GM19324 (cell line): ENCODE data around the gene VPS26C.
"Not testable (repeated sequence)": the region's sequence is repeated elsewhere in the genome, so short reads cannot be mapped to it uniquely, and the experiment has no call there.

Experiments used
- ATAC-seq: cut with Tn5 transposase; IDR thresholded peaks from one replicate; pipeline ENCODE4 v1.9.1; 2021; ENCODE audit warnings: mild to moderate bottlenecking, moderate library complexity; ENCODE audit not compliant: unreplicated experiment, low FRiP score

The VPS26C gene

DNA sequence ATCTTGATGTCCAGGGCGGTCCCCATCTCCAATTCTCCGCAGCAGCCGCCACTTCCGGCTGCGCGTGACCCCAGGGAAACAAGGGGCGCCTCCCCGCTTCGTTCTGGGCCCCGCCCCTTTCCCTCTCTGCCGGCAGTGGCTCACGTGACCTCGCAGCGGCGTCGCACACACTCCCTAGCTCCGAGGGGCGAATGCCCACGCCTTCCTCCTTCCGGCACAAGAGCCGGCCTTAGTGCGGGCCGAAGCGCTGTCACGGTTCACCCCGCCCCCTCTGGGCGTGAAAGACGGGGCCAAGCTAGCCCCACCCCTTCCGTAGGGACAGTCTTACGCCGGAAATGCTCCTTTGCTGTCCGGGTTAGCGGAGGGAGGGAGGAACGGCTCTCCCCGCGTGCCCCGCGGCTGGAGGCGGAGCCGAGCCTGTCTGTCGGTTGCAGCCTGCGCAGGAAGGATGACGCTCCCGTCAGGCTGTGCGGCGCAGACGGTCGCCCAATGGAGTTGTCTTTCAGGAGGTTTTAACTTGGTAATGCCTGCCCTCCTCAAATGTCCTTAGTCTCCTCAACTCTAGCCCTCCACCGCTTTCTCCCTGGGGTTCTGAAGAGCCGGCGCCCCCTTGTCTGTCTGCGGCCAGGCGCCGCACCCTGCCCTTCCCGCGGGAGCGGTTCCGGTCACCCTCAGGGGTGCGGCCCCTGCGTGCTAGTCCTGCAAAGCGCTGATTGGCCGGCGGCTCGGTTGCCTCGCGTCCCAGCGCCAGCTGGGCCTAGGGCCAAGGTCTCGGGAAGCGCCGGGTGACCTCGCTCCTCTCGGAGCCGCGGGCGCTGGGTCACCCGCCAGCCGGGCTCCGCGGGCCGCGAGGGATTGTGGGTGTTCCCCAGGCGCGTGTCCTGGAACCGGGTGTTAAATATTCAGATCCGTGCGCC, at the start of gene VPS26C:
VPS26C (minus strand) TSS at position 66 of the 917 bp plus-strand sequence; CDS start at position 26, 40 bp downstream.
- peak; percentile 94 for ATAC-seq

DNA sequence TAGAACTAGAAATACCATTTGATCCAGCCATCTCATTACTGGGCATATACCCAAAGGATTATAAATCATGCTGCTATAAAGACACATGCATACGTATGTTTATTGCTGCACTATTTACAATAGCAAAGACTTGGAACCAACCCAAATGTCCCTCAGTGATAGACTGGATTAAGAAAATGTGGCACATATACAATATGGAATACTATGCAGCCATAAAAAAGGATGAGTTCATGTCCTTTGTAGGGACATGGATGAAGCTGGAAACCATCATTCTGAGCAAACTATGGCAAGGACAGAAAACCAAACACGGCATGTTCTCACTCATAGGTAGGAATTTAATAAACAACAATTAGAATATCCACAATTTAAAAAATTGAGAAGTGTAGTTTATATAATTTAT, 48.9 kb upstream of the VPS26C start:
- not testable (repeated sequence) for ATAC-seq

DNA sequence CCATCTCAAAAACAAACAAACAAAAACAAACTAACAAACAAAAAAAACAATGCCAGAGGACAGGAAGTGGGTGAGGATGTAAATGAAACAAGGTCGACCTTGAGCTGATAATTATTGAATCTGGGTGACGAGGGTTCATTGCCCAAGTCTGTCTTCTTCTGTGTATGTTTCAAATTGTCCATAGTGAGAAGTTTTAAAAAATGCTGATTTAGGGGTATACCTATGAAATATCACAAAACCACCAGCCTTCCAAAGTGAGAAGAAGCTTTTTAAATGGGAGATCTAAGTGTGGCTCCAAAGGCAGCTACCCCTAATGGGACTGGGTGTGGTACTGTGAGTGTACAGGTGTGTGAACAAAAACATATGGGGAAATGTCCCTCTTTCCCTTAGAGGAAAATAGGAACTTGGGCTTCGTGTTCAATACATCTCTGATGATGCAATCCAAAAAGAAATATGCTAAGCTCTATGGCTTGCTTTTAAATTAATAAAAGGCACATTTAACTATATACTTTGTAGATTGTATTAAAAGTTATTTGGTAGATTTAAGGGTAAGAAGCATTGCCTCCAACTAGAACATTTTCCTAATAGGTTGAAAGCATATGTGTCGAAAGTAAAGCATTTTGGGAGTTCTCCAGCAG, 33.1 kb upstream of the VPS26C start:
- ATAC-seq: no peak

DNA sequence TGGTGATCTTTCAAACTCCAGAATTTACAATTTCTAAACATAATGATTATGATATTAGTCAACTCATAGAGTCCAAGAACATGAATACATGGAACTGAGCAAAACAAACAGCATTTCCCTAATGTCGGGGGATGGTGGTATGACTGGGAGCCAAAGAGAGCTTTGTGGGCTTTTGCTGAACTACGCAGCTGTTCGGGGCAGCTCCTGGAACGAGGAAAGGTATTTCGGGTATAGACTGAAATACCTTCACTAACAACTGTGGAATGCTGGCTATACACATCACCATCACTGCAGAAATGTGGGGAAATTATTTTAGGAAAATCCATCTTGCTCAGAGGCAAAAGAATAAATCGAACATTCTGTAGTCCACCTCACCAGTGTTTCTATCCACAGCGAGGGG, 30.2 kb upstream of the VPS26C start:
- no peak for ATAC-seq

DNA sequence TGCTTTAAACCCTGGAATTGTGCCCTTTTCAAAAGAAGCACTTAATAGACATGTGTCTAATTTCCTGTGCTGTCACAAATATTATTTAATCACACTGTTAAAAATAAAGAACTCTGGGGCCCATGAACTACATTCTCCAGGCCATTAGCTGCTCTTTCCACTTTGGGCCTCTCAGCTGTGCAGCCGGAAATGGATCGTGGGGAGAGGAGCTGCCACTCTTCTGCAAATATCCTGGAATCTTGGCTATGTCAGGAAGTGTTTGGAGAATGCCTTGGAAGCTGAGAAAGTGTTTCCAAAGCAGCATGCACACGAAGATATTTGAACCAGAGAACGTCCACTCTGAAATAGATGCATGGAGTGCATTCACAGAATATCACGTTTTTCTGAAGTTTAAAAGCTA, 27.5 kb upstream of the VPS26C start:
- ATAC-seq: no peak

DNA sequence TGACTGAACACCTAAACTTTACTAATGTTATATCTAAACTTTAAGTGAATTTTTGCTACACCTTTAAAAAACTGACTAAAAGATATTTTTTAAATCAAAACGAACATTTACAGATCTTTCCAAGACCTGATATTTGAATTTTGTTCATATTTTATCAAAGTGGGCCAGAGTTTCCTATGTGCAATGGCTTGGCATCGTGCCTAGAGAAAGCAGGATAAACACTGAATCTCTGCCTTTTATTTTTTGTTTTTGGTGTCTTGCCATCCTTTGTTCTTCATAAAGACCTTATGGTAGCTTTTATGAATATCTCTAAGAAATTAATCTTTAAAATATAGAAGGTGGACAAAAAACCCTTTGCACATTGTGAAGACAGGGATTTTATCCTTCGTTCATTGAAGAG, 25.8 kb upstream of the VPS26C start:
- no peak for ATAC-seq

DNA sequence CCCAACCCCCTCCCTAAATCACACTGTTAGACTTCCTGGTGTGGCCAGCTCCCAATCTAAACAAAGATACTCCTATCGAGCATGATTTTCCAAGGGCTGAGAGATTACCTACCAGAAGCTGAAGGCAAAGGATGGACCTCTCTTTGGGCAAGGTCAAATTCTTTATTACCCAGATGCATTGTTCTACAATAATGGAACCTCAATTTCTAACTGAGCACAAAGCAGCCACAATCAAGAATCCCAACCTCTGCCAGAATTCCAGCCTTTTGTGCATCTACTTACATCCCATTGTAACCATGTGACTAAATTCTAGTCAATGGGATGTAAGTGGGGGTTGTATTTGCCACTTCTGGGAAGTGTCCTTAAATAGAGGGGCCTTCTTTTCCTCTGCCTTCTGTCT, 24.9 kb upstream of the VPS26C start:
- no peak for ATAC-seq

DNA sequence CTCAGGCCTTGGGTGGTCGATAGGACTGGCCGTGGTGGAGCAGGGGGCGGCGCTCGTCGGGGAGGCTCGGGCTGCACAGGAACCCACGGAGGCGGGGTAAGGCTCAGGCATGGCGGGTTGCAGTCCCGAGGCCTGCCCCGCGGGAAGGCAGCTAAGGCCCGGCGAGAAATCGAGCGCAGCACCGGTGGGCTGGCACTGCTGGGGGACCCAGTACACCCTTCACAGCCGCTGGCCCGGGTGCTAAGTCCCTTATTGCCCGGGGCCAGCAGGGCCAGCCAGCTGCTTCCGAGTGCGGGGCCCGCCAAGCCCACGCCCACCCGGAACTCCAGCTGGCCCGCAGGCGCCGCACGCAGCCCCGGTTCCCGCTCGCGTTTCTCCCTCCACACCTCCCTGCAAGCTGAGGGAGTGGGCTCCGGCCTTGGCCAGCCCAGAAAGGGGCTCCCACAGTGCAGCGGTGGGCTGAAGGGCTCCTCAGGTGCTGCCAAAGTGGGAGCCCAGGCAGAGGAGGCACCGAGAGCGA, 16.1 kb upstream of the VPS26C start:
- ATAC-seq: not testable (repeated sequence)

DNA sequence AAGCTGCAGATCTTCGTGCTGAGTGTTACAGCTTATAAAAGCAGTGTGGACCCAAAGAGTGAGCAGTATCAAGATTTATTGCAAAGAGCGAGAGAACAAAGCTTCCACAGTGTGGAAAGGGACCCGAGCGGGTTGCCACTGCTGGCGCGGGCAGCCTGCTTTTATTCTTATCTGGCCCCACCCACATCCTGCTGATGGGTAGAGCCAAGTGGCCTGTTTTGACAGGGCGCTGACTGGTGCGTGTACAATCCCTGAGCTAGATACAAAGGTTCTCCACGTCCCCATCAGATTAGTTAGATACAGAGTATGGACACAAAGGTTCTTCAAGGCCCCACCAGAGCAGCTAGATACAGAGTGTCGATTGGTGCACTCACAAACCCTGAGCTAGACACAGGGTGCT, 15.5 kb upstream of the VPS26C start:
- ATAC-seq: not testable (repeated sequence)

DNA sequence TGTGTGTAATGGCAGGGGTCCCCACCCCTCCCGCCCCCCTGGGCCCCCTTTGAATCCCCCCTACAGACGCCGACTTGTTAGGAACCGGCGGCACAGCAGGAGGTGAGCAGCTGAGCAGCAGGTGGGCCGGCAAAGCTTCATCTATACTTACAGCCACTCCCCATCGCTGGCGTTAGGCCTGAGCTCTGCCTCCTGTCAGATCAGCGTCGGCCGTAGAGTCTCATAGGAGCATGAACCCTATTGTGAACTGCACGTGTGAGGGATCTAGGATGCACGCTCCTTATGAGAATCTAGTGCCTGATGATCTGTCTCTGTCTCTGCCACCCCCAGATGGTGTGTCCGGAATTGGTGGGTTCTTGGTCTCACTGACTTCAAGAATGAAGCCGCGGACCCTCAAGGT, 14.9 kb upstream of the VPS26C start:
- no peak for ATAC-seq

DNA sequence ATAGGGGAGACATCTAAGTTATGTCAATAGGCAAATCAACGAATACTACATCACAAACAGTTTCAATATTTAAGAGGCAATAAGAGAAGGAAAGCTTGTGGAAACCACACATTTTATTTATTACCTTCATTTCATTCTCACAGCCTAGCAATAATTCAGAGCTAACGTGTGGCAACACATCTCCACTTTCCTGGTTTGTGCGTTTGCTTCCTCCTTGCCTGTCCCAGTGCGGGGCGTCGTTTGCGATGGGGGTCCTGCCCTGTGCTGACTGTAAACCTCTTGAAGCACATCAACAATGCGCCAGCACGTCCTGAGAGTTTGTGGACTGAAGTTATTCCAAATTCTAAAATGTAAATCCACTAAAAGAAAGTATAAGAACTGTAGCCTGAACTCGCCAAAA, 14.4 kb upstream of the VPS26C start:
- ATAC-seq: no peak

DNA sequence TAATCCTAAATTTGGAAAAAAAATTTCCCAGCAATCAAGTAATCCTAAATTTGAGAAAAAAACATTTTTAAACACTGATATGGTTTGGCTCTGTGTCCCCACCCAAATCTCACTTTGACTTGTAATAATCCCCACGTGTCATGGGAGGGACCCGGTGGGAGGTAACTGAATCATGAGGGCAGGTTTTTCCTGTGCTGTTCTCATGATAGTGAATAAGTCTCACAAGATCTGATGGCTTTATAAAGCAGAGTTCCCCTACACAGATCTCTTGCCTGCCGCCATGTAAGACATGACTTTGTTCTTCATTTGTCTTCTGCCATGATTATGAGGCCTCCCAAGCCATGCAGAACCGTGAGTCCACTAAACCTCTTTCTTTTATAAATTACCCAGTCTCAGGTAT, 12.1 kb upstream of the VPS26C start:
- ATAC-seq: not testable (repeated sequence)

DNA sequence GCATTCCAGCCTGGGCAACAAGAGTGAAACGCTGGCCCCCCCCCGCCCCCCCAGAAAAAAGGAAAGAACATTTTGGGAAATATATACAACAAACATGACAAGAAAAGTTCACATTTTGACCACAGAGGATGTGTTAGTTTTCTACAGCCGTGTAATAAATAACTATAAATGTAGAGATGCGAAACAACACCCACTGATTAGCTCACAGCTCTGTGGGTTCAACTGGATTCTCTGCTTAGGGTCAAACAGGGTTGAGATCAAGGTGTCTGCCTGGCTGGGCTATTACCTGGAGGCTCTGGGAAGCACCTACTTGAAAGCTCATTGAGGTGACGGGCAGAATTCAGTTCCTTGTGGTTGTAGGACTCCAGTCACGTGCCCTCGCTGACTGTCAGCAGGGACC, 11.1 kb upstream of the VPS26C start:
- no peak for ATAC-seq

DNA sequence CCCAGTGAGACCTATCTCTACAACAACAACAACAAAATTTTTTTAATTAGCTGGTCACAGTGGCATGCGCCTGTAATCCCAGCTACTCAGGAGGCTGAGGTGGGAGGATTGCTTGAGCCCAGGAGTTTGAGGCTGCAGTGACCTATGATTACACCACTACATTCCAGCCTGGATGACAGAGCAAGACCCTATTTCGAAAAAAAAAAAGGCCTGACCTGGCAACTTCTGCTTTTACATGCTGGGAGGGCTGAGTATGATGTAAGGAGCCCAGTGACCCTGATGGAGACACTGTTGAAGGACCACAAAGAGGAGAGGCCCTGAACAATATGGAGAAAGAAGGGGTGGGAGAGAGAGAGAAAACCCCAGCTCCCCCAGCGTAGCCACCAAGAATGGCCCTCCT, 9.2 kb upstream of the VPS26C start:
- ATAC-seq: no peak

DNA sequence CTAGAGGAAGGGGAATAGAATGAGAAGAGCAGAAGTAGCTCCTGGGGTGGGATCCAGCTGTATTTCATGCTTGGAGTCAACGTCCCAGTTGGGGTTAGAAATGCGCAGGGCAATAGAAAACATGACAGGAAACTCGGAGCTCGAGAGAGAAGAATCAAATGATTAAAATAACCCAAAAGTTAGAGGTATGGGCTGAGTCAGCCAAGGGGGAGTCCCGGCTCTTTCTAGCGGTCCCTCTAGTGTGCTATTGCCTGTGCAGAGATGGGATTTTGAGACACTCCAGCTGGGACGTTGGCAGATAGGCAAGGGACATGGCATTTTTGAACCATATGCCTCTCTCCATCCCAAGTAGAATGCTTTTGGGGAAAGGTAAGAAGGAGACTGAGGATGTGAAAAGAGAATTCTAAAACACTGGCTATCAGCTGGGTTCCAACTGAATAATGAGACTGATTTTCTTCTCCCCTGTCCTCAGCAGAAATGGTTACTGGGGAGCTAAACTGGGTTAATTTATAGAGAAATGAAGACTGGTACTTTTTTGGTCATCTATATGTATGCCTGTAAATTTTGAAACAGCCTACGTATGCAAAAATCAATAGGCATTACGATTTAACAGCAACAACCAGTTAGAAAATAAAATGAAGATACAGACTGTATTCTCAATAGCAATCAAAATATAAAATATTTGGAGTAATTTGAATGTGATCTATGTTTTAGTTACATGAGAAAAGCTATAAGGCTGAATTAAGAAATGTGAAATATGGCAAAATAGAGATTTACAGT, 7.0 kb upstream of the VPS26C start:
- no peak for ATAC-seq

DNA sequence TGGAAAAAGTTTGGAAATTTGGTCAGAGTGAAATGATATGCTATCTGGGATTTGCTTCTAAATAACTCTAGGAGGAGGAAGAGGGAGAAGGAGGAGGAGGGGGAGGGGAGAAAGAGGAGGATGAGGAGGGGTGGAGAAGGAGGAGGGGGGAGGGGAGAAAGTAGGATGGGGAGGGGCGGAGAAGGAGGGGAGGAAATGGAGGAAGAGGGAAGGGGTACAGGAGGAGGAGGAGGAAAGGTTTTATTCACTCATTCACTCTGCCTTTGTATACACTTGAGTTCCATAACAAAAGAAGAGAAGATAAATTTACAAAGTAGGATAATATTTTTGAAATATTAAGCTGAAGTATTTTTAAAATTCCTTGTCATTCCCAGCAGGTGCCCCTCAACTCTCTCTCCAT, 6.3 kb upstream of the VPS26C start:
- ATAC-seq: no peak

DNA sequence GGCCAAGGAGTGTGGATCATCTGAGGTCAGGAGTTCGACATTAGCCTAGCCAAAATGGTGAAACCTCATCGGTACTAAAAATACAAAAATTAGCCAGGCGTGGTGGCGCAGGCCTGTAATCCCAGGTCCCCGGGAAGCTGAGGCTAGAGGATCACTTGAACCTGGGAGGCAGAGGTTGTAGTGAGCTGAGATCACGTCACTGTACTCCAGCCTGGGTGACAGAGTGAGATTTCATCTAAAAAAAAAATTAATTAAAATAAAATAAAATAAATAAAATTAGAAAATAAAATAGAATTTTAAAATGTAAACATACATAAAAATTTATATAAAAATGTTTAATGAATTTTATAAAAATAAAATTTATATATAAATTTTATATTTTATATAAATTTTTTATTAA, 5.8 kb upstream of the VPS26C start:
- no peak for ATAC-seq

DNA sequence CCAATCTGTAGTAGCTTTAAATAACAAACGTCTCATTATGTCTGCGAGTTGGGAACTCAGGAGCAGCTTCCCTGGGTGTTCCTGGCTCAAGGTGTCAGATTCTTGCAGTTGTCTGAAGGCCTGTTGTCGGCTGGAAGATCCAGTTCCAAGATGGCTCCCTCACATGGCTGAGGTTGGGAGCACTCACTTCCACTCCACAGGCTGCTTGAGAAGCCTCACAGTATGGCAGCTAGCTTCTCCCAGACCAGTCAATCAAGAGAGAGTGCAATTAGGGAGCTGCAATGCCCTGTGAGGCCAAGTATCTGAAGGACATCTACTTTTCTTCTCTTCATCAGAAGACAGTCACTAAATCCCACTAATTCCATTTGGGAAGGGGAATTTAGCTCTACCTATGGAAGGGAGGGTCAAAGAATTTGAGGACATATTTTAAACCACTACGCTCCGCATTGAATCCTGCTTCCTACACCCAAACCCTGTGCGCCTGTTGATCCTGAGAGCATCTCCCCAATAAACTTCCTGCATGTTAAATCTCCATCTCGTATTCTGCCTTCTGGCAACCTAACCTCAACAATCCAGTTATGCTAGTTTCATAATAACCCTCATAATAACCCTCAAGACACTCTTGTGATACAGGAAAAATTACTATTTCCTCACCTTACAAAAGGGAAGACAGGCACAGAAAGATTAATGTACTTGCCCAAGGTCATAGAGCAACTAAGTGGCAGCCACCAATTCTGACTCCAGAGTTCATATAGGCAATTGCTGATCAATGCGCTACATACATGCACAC, 3.6 kb upstream of the VPS26C start:
- no peak for ATAC-seq

DNA sequence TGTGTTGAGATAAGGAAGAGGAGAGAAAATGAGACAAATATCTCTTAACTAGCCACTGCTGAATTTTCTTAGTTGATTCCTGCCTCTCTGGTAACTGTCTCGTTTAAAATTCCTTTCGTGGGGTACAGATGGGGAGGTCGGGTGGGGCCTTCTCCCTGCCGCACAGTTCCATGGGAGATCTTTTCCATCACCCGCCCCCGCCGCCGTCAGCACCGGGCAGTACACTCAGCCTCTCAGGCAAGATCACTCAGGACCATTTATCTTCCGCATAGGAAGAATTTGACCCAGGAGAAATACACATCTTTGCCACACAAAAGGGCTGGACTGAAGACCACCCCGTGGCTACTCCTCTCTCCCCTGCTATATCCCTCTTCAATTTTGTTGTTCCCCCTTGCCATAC, 2.3 kb upstream of the VPS26C start:
- ATAC-seq: no peak

DNA sequence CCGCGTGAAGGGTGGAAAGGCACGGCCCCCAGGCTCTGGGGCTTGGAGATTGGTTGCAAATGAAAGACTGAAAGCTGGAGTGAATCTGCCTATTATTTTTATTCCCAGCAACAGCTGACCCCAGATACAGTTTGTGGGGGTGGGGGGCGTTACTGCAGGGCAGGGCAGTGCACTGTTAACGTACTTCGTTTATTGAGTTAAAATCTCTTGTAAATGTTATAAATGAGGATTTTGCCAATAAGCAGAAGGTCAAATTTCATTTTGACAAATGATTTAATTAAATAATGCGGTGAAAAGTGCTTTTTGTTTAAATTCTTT, 1.0 kb upstream of the VPS26C start:
- no peak for ATAC-seq
